ENCODE results near the gene AVEN.
"Not testable (repeated sequence)": the region's sequence is repeated elsewhere in the genome, so short reads cannot be mapped to it uniquely, and the experiment has no call there.

The AVEN gene

GRCh38 chr15:34025252-34025651, 13.8 kb downstream of the AVEN start:
- Histone ChIP-seq H3K4me1 (ENCODE audit: insufficient read depth, low read length) (peaks cover 5% of the 10 kb centered on the region), H2AFZ (ENCODE audit: low read depth, low read length) (no peak overlapping the region), H3K4me3 (ENCODE audit: low read length) (no peak overlapping the region), H3K36me3 (ENCODE audit: insufficient read depth, low read length) (no peaks in the 10 kb centered on the region), H3K9me3 (ENCODE audit: low read length) (no peaks in the 10 kb centered on the region), H3K27me3 (ENCODE audit: insufficient read depth, low read length) (no peaks in the 10 kb centered on the region)

DNA sequence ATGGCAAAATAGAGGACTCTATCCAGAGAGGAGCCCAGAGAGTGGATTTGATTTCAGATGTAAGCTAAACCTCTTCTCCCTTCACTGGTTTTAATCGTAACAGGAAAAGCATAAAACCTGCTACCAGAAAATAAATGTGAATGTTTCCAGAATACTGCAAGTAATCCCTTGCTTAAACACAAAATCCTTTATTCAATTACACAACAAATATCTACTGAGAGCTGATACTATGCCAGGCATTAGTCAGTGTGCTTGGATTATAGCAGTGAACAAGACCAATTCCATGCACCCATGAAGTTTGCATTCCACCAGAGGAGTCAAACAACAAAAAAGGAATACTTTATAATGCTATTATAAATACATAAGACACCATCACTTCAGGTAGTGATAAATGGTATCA, 15.1 kb downstream of the AVEN start:
- Histone ChIP-seq H3K27me3 (ENCODE audit: insufficient read depth, low read length) (no peaks in the 10 kb centered on the region), H3K9me3 (ENCODE audit: low read length) (no peaks in the 10 kb centered on the region), H3K4me1 (ENCODE audit: insufficient read depth, low read length) (peaks cover 5% of the 10 kb centered on the region), H2AFZ (ENCODE audit: low read depth, low read length) (no peak overlapping the region), H3K4me3 (ENCODE audit: low read length) (no peak overlapping the region), H3K36me3 (ENCODE audit: insufficient read depth, low read length) (no peaks in the 10 kb centered on the region)

DNA sequence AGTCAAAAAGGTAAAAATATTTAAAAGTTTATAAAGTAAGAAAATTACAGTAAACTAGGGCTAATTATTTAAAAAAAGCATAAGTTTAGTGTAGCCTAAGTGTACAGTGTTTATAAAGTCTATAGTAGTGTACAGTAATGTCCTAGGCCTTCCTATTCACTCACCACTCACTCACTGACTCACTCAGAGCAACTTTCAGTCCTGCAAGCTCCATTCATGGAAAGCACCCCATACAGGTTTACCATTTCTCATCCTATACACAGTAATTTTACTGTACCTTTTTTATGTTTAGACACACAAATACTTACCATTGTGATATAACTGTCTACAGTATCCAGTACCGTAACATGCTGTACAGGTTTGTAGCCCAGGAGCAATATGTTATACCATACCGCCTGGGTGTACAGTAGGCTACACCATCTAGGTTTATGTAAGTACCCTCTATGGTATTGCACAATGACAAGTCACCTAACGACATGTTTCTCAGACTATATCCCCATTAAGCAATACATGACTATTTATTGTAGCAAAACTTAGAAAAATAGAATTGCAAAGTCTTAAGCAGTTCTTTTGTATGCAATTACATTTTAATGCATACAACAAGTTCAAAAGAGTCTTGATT, 19.5 kb downstream of the AVEN start:
- H2AFZ ChIP-seq (ENCODE audit: low read depth, low read length): no peak overlapping the region
- no peaks in the 10 kb centered on the region for H3K36me3 ChIP-seq (ENCODE audit: insufficient read depth, low read length)
- H3K4me3 ChIP-seq (ENCODE audit: low read length): no peak overlapping the region
- no peaks in the 10 kb centered on the region for H3K9me3 ChIP-seq (ENCODE audit: low read length)
- H3K27me3 ChIP-seq (ENCODE audit: insufficient read depth, low read length): no peaks in the 10 kb centered on the region
- H3K4me1 ChIP-seq (ENCODE audit: insufficient read depth, low read length): peaks cover 10% of the 10 kb centered on the region

GRCh38 chr15:34018738-34019137, 20.3 kb downstream of the AVEN start:
- H3K27me3 ChIP-seq (ENCODE audit: insufficient read depth, low read length); H3K9me3 ChIP-seq (ENCODE audit: low read length); H3K36me3 ChIP-seq (ENCODE audit: insufficient read depth, low read length); H3K4me3 ChIP-seq (ENCODE audit: low read length); H2AFZ ChIP-seq (ENCODE audit: low read depth, low read length): not testable (repeated sequence)
- H3K4me1 ChIP-seq (ENCODE audit: insufficient read depth, low read length): peaks cover 12% of the 10 kb centered on the region

GRCh38 chr15:34018021-34018645, 20.9 kb downstream of the AVEN start:
- H3K36me3 ChIP-seq (ENCODE audit: insufficient read depth, low read length): no peaks in the 10 kb centered on the region
- no peaks in the 10 kb centered on the region for H3K27me3 ChIP-seq (ENCODE audit: insufficient read depth, low read length)
- H3K4me3 ChIP-seq (ENCODE audit: low read length): no peak overlapping the region
- H3K9me3 ChIP-seq (ENCODE audit: low read length): no peaks in the 10 kb centered on the region
- no peak overlapping the region for H2AFZ ChIP-seq (ENCODE audit: low read depth, low read length)
- H3K4me1 ChIP-seq (ENCODE audit: insufficient read depth, low read length): peaks cover 12% of the 10 kb centered on the region

DNA sequence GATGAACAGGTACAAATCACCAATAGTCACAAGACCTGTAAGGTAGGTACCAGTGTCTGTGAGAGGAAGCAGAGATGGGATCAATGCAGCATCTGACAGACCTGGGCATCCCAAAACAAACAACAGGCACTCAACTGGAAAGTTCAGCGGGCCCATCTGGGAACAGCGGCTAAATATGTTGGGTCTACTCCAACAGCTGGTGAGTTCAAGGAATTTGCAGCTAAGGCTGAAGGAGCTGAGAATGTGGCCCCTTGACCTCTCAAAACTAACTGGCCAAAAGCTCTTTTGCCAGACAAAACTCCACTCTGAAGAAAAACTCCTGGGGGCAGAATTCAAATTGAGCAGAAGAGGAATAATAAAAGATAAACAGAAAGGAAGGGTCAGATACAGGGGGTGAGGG, 24.4 kb downstream of the AVEN start:
- Histone ChIP-seq H3K4me1 (ENCODE audit: insufficient read depth, low read length) (peaks cover 7% of the 10 kb centered on the region), H3K27me3 (ENCODE audit: insufficient read depth, low read length) (no peaks in the 10 kb centered on the region), H3K4me3 (ENCODE audit: low read length) (no peak overlapping the region), H2AFZ (ENCODE audit: low read depth, low read length) (no peak overlapping the region), H3K36me3 (ENCODE audit: insufficient read depth, low read length) (no peaks in the 10 kb centered on the region), H3K9me3 (ENCODE audit: low read length) (no peaks in the 10 kb centered on the region)

DNA sequence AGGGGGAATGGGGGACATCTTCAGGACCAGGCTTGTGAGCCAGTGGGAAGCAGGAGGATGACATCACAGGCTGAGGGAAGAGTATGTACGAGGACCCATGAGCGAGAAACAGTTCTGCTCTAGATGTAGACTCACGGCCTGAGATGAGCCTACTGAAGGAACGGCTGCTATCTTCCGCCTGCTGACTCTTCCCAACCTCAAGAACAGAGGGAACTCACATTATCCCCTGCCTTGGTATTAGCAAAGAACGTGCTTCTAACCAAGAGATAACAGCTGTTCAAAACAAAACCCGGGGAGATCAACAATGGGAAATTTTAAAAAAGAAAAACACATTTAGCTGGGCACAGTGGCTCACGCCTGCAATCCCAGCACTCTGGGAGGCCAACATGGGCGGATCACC, 25.3 kb downstream of the AVEN start:
- no peaks in the 10 kb centered on the region for H3K36me3 ChIP-seq (ENCODE audit: insufficient read depth, low read length)
- no peak overlapping the region for H2AFZ ChIP-seq (ENCODE audit: low read depth, low read length)
- H3K4me3 ChIP-seq (ENCODE audit: low read length): no peak overlapping the region
- peaks cover 7% of the 10 kb centered on the region for H3K4me1 ChIP-seq (ENCODE audit: insufficient read depth, low read length)
- no peaks in the 10 kb centered on the region for H3K27me3 ChIP-seq (ENCODE audit: insufficient read depth, low read length)
- no peaks in the 10 kb centered on the region for H3K9me3 ChIP-seq (ENCODE audit: low read length)

DNA sequence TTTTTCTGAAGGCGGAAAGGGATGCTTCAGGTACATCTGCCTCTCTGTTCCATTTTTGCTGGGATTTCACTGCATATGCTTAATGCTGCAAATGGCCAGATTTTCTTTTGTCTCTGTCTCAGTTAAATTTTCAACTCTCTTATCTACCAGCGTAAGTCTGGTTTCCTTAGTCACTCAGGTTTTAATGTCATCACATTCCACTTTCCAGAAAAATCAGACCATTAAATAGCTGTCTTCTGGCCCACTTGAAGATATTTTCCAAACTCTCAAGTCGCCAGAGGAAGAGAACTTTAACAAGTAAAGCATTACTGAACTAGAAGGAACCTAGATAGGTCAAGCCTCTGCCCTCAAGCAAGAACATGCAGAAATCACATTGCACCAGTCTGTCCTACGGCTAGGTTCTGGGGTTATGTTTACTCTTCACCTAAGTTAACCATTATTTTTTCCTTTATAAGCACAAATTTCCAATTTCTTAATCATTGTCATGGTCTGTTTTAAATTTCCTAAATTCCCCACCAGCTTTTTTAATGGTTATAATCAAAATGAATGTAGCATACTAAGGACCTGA, 26.5 kb downstream of the AVEN start:
- Histone ChIP-seq H3K4me3 (ENCODE audit: low read length) (no peak overlapping the region), H3K27me3 (ENCODE audit: insufficient read depth, low read length) (no peaks in the 10 kb centered on the region), H3K9me3 (ENCODE audit: low read length) (no peaks in the 10 kb centered on the region), H2AFZ (ENCODE audit: low read depth, low read length) (no peak overlapping the region), H3K4me1 (ENCODE audit: insufficient read depth, low read length) (peaks cover 7% of the 10 kb centered on the region), H3K36me3 (ENCODE audit: insufficient read depth, low read length) (no peaks in the 10 kb centered on the region)

GRCh38 chr15:34011481-34011880, 27.5 kb downstream of the AVEN start:
- H2AFZ ChIP-seq (ENCODE audit: low read depth, low read length): no peak overlapping the region
- no peaks in the 10 kb centered on the region for H3K9me3 ChIP-seq (ENCODE audit: low read length)
- no peak overlapping the region for H3K4me3 ChIP-seq (ENCODE audit: low read length)
- no peaks in the 10 kb centered on the region for H3K36me3 ChIP-seq (ENCODE audit: insufficient read depth, low read length)
- H3K4me1 ChIP-seq (ENCODE audit: insufficient read depth, low read length): peaks cover 7% of the 10 kb centered on the region
- no peaks in the 10 kb centered on the region for H3K27me3 ChIP-seq (ENCODE audit: insufficient read depth, low read length)

DNA sequence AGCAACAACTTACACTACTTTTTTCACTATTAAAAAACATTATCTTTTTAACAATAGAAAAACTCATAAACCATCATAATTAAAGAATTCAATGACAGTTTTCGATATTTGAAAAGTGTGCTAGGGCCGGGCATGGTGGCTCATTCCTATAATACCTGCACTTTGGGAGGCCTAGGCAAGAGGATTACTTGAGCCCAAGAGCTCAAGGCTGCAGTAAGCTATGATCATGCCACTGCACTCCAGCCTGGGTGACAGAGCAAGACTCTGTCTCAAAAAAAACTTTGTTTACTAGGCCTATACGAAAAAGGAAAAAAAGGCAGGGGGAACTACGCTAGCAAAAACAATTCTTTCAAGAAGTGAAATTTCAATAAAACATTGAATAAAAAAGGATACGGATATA, 28.1 kb downstream of the AVEN start:
- Histone ChIP-seq H3K36me3 (ENCODE audit: insufficient read depth, low read length) (no peaks in the 10 kb centered on the region), H3K4me1 (ENCODE audit: insufficient read depth, low read length) (peaks cover 7% of the 10 kb centered on the region), H3K4me3 (ENCODE audit: low read length) (no peak overlapping the region), H3K27me3 (ENCODE audit: insufficient read depth, low read length) (no peaks in the 10 kb centered on the region), H2AFZ (ENCODE audit: low read depth, low read length) (no peak overlapping the region), H3K9me3 (ENCODE audit: low read length) (no peaks in the 10 kb centered on the region)

- Histone ChIP-seq H3K9me3 (ENCODE audit: low read length) (no peaks in the 10 kb centered on the region), H3K36me3 (ENCODE audit: insufficient read depth, low read length) (no peaks in the 10 kb centered on the region), H3K27me3 (ENCODE audit: insufficient read depth, low read length) (no peaks in the 10 kb centered on the region), H3K4me1 (ENCODE audit: insufficient read depth, low read length) (peaks cover 3% of the 10 kb centered on the region), H3K4me3 (ENCODE audit: low read length) (no peak overlapping the region), H2AFZ (ENCODE audit: low read depth, low read length) (no peak overlapping the region)
These were observed 29.3 kb downstream of the AVEN start for GRCh38 chr15:34009656-34010055.

GRCh38 chr15:34006381-34006780, 32.6 kb downstream of the AVEN start:
- Histone ChIP-seq H3K36me3 (ENCODE audit: insufficient read depth, low read length) (no peaks in the 10 kb centered on the region), H2AFZ (ENCODE audit: low read depth, low read length) (no peak overlapping the region), H3K4me1 (ENCODE audit: insufficient read depth, low read length) (no peaks in the 10 kb centered on the region), H3K4me3 (ENCODE audit: low read length) (no peak overlapping the region), H3K27me3 (ENCODE audit: insufficient read depth, low read length) (no peaks in the 10 kb centered on the region), H3K9me3 (ENCODE audit: low read length) (no peaks in the 10 kb centered on the region)

GRCh38 chr15:34001536-34001935, 37.5 kb downstream of the AVEN start:
- Histone ChIP-seq H3K4me3 (ENCODE audit: low read length) (no peak overlapping the region), H3K9me3 (ENCODE audit: low read length) (no peaks in the 10 kb centered on the region), H3K36me3 (ENCODE audit: insufficient read depth, low read length) (no peaks in the 10 kb centered on the region), H2AFZ (ENCODE audit: low read depth, low read length) (no peak overlapping the region), H3K4me1 (ENCODE audit: insufficient read depth, low read length) (no peaks in the 10 kb centered on the region), H3K27me3 (ENCODE audit: insufficient read depth, low read length) (no peaks in the 10 kb centered on the region)

DNA sequence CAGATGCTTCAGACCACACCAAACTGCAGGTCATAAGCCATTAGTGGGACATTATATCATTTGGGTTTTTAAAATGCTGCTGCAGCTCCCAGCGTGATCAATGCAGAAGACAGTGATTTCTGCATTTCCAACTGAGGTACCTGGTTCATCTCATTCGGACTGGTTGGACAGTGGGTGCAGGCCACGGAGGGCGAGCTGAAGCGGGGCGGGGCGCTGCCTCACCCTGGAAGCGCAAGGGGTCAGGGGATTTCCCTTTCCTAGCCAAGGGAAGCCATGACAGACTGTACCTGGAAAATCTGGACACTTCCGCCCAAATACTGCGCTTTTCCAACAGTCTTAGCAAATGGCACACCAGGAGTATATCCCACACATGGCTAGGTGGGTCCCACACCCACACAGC, 43.3 kb downstream of the AVEN start:
- H3K4me3 ChIP-seq (ENCODE audit: low read length); H3K36me3 ChIP-seq (ENCODE audit: insufficient read depth, low read length); H2AFZ ChIP-seq (ENCODE audit: low read depth, low read length); H3K27me3 ChIP-seq (ENCODE audit: insufficient read depth, low read length); H3K9me3 ChIP-seq (ENCODE audit: low read length); H3K4me1 ChIP-seq (ENCODE audit: insufficient read depth, low read length): not testable (repeated sequence)

All from neuron (in vitro differentiated cells).